ENCODE measurements around the gene GATD1.
A peak's percentile ranks its signal among the peaks of the same experiment; 100 is the strongest.
"Not testable (repeated sequence)": the region's sequence is repeated elsewhere in the genome, so short reads cannot be mapped to it uniquely, and the experiment has no call there.

GATD1 gene

GRCh38 chr11:763073-763463 lies 14.2 kb downstream of the GATD1 start:
- DNase-seq (ENCODE audit: low spot score): no peak

- no peak for DNase-seq (ENCODE audit: low spot score)
Observed at GRCh38 chr11:762421-763072, 14.7 kb downstream of the GATD1 start.

GRCh38 chr11:761526-762108 lies 15.7 kb downstream of the GATD1 start:
- DNase-seq (ENCODE audit: low spot score): no peak

DNA sequence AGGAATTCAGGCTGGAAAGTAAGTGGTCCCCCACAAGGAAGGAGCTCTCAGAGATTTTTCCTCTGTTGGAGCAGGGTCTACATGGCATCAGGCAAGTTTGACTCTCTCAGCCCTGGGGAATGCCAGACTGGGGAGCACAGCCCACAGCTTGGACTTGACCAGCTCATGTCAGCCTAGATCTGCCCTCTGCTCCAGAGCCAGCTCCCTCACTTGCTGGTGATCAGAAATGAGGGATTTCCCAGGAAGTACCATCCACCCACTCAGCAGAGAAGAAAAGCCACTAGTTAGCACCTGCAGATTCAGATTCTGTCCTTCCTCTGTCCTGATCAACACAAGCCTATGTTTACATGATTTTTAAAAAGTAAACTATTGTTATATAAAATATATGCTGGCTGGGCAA lies 17.1 kb downstream of the GATD1 start:
- no peak for DNase-seq (ENCODE audit: low spot score)

DNA sequence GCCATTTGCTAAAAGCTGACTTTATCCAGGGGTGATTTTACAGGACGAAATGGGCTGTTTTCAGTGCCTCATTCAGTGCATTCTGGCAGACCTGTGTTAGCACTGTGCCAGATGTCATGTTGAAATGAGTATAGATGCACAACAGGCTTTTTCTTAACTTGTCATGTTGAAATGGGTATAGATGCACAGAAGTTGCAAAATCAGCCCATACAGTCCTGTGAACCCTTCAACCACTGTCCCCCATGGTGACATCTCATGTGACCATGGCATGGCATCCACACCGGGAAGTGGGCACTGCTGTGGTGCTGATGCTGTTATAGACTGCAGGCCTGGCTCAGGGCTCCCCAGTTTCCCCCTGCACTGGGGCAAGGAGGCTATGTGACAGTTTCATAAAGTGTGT lies 27.6 kb downstream of the GATD1 start:
- DNase-seq (ENCODE audit: low spot score): no peak

DNA sequence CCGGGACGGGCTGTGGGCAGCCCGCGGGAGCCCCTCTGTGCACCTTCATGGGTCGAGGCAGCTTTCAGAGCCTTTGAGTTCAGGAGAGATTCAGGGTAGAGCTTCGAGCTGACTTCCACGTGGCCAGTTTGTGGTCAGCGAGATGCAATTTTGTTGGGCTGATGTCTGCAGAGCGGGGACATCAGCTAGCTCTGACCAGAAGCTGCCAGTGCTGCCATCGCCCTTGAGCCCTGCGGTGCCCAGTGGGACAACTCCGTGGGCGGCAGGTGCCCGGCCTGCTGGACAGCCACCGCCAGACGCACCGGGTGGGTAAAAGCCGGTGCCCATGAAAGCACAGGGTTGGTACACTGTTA lies 29.3 kb downstream of the GATD1 start:
- no peak for DNase-seq (ENCODE audit: low spot score)

DNA sequence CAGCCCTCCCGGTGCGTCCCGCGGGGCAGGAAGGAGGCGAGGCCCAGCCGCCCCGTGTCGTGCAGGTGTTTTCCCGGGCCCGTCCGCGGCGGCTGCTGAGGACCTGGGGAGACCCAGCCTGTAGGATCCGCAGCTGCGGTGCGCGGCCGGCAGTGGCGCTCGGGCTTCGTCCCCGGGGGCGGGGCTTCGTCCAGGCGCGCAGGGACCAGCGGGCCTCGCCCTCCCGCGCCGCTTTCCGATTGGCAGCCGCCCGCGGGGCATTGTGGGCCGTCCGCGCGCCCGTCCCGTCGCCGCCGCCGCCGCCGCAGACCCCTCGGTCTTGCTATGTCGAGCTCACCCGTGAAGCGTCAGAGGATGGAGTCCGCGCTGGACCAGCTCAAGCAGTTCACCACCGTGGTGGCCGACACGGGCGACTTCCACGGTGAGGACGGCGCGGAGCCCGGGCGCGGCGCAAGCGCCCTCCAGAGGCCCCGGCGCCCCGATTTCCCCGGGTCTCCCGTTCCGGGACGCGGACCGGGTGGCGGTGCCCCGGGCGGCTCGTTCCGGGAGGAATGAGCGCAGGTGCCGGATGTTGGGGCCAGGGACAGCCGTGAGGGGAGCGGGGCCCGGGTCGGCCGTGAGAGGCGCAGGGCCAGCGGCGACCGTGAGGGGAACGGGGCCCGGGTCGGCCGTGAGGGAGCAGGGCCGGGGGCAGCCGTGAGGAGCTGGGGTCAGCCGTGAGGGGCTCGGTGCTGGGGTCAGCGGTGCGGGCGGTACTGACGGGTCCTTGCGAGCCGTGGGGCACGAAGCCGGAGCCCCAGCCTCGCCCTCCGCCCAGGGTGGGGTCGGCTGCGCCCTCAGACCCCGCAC lies 29.9 kb downstream of the GATD1 start, which contains the start of gene TALDO1:
Gene TALDO1, plus strand, starts transcription at position 307 of the 849 bp plus-strand sequence. Its CDS starts 18 bp downstream, at position 325.
- DNase-seq (ENCODE audit: low spot score): peak; percentile 79

DNA sequence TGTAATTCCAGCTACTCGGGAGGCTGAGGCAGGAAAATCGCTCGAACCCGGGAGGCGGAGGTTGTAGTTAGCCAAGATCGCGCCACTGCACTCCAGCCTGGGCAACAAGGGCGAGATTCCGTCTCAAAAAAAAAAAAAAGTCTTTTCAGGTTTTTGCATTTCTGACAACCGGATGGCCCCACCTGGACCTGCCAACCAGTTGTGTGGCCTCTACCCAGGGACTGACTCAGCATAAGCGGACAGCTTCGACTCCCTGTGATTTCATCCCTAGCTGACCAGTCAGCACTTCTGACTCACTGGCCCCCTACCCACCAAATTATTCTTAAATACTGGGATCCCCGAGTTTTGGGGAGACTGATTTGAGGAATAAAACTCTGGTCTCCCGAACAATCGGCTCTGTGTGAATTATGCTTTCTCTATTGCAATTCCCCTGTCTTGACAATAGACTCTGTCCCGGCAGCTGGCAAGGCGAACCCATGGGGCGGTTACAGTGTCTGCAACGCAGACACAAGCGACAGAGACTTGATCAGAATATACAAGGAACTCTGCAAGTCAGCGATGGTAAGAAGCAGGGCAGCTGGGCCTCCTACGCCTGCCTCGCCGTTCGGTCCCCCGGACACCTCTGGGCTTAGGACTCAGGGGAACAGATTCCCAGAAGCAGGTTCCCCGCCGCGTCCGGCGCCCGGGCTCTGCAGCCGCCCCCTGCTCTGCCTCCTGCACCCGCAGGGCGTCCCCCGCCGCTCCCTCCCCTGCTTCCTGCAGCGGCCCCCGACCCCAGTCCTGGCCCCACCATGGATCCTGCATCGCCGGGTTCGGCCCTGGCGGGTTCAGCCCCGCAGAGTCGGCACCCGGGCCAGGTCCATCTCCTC lies 30.8 kb downstream of the GATD1 start:
- DNase-seq (ENCODE audit: low spot score): peak; percentile 20

GRCh38 chr11:745428-745827 lies 31.9 kb downstream of the GATD1 start:
- no peak for DNase-seq (ENCODE audit: low spot score)

- DNase-seq (ENCODE audit: low spot score): no peak
Observed at GRCh38 chr11:742571-743201, 34.6 kb downstream of the GATD1 start.

DNA sequence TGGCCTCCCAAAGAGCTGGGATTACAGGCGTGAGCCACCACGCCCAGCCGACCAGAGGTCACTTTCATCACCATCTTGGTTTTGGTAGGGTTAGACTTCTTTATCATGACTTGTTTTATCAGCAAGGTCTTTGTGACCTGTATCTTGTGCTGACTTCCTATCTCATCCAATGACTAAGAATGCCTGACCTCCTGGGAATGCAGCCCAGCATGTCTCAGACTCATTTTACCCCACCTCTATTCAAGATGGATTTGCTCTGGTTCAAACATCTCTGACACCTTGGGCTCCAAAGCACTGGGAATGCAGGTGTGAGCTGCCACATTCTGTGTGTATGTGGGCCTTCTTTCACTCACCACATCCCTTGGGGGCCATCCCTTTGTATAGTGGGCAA lies 35.1 kb downstream of the GATD1 start:
- no peak for DNase-seq (ENCODE audit: low spot score)

GRCh38 chr11:737899-738298 lies 39.4 kb downstream of the GATD1 start:
- DNase-seq (ENCODE audit: low spot score): peak; percentile 21

DNA sequence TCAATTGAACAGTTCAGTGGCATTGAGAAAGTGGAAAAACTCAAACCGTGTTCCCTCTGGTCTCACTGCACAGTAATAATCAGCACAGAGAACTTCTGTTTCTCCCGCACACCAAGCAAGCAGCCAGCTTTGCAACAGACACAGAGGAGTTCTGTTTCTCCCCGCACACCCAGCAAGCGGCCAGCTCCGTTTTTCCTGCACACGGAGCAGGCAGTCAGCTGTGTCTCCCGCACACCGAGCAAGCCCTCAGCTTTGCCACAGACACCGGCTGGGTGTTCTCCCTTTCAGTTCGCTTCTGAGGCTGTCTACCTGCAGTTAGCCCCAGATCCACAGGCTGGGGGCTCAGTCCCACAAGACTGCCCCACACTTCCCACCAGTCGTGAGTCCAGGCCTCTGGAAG lies 39.9 kb downstream of the GATD1 start:
- no peak for DNase-seq (ENCODE audit: low spot score)

- DNase-seq (ENCODE audit: low spot score): not testable (repeated sequence)
Observed at GRCh38 chr11:734541-734940, 42.7 kb downstream of the GATD1 start.

GRCh38 chr11:733072-733471 lies 44.2 kb downstream of the GATD1 start:
- no peak for DNase-seq (ENCODE audit: low spot score)

DNA sequence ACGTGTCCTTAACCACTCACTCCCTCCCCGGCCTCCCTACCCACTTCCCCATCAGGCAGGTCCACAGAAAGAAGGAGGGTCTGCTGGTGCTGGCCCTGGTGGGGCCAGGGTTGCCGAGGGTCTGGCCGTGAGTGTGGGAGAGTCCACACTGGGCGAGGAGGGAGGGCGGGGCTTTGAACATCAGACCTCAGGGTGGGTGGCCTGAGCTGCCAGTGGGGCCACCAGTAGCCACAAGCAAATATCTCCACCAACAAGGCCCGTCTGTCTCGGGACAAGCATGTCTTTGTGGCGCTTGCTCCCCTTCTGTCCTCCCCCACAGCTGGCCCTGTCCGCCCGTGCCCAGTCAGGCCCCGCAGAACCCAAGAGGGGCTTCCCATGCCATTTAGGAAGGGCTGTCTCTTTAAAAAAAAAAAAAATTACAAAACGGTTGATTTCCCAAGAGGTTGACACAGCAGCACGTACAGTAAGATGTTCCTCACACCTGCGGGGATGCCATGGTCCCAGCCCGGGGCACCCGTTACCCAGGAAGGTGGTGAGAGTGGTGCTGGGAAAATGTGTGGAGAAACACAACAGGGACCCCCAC lies 47.7 kb downstream of the GATD1 start:
- DNase-seq (ENCODE audit: low spot score): no peak

GRCh38 chr11:728901-729491 lies 48.3 kb downstream of the GATD1 start:
- no peak for DNase-seq (ENCODE audit: low spot score)

DNA sequence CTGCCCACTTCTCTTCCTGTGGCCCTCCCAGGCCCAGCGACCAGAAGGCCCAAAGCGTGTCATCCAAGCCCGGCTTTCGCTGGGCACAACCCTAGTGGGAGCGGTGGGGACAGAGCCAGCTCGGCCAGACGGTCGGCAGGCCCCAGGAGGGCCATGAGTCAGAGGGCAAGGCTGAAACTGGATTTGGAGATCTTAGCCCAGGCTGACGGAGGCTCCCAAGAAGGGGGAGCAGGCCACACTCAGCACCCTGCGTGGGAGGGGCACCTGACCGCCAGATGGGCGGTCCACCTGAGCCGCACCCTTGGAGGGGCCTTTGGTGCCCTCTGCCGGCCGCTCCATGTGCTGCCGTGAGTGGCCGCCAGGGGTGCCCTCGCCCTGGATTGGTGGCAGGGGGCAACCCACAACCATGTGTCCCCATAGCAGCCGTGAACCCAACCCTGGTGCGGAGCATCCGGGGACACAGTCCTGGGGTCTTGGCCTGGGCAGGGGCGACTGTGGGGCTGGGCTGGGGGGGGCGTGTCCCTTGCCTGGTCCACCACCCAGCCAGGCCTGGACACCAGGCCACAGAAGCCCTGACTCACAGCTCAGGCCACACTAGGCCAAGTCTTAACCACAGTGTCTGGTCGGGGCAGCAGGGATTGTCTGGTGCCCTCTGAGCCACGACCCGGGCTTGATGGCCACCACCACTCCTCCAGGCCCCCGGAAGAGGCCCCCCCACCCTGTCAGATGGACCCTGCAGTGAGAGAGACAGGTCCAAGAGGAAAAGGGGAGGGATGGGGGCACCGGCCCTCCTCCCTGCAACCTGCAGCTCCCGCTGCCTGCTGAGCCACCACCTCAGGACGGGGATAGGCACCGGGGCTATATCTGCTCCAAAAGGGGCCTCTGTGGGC lies 49.2 kb downstream of the GATD1 start:
- peak; percentile 74 for DNase-seq (ENCODE audit: low spot score)

GRCh38 chr11:727281-727701 lies 50.0 kb downstream of the GATD1 start:
- DNase-seq (ENCODE audit: low spot score): no peak
